BLaER1 treated with 17β-estradiol and CSF1 and Interleukin-3, amounts not matched to agents 10 nM and 100 nM (cell line): ENCODE data around the gene THRB.

Experiments
- H3K27ac ChIP-seq, 11 experiments: shearing (Covaris generic); formaldehyde crosslinking; 2 replicates each; pipeline ENCODE4 v1.8.1; 2022
- H3K27me3 ChIP-seq, 11 experiments: shearing (Covaris generic); formaldehyde crosslinking; 2 replicates each; pipeline ENCODE4 v1.8.1; 2022
- H3K36me3 ChIP-seq, 11 experiments: shearing (Covaris generic); formaldehyde crosslinking; 2 replicates each; pipeline ENCODE4 v1.8.1; 2022
- H3K4me1 ChIP-seq, 10 experiments: shearing (Covaris generic); formaldehyde crosslinking; 2 replicates each; pipeline ENCODE4 v1.8.1; 2022
- H3K4me2 ChIP-seq, 11 experiments: shearing (Covaris generic); formaldehyde crosslinking; 2 replicates each; pipeline ENCODE4 v1.8.1; 2022
- H3K4me3 ChIP-seq, 10 experiments: shearing (Covaris generic); formaldehyde crosslinking; 2 replicates each; pipeline ENCODE4 v1.8.1; 2022
- H3K9ac ChIP-seq, 11 experiments: shearing (Covaris generic); formaldehyde crosslinking; 2 replicates each; pipeline ENCODE4 v1.8.1; 2022
- H3K9me3 ChIP-seq, 11 experiments: shearing (Covaris generic); formaldehyde crosslinking; replicated peaks in 1 of 11; 2 replicates each; pipeline ENCODE4 v1.8.1; 2022
- H4K20me1 ChIP-seq, 11 experiments: shearing (Covaris generic); formaldehyde crosslinking; 2 replicates each; pipeline ENCODE4 v1.8.1; 2022
- Cebpa-rat ChIP-seq, 11 experiments: shearing (Covaris generic); IDR thresholded peaks; 2 replicates each; pipeline ENCODE4 v1.8.1; 2022

Gene THRB

GRCh38 chr3:24139463-24140412 is 354.9 kb downstream of the THRB start:
- Histone ChIP-seq H3K27me3 (no peaks in the 10 kb centered on the region), H4K20me1 (no peaks in the 10 kb centered on the region), H3K4me3 (no peak overlapping the region), H3K27ac (no peak overlapping the region), H3K4me2 (no peak overlapping the region), H3K36me3 (no peaks in the 10 kb centered on the region), H3K9me3 (no peaks in the 10 kb centered on the region), H3K9ac (no peak overlapping the region), H3K4me1 (peaks cover 0 to 2% (median 0%) of the 10 kb centered on the region in 10 experiments; a peak in 2 of 20 replicates)
- TF ChIP-seq Cebpa-rat (IDR thresholded peaks at IDR 0.05), result no peak

GRCh38 chr3:24138876-24139256 is 355.8 kb downstream of the THRB start:
- H3K4me1 ChIP-seq, result peaks cover 0 to 4% (median 0%) of the 10 kb centered on the region in 10 experiments; a peak in 2 of 20 replicates
- H3K27me3 ChIP-seq, result no peaks in the 10 kb centered on the region
- no peaks in the 10 kb centered on the region for H4K20me1 ChIP-seq
- no peaks in the 10 kb centered on the region for H3K9me3 ChIP-seq
- H3K27ac ChIP-seq, result no peak overlapping the region
- no peak for TF ChIP-seq Cebpa-rat (IDR thresholded peaks at IDR 0.05)
- H3K36me3 ChIP-seq, result no peaks in the 10 kb centered on the region
- no peak overlapping the region for H3K9ac ChIP-seq
- H3K4me2 ChIP-seq, result no peak overlapping the region
- H3K4me3 ChIP-seq, result no peak overlapping the region

DNA sequence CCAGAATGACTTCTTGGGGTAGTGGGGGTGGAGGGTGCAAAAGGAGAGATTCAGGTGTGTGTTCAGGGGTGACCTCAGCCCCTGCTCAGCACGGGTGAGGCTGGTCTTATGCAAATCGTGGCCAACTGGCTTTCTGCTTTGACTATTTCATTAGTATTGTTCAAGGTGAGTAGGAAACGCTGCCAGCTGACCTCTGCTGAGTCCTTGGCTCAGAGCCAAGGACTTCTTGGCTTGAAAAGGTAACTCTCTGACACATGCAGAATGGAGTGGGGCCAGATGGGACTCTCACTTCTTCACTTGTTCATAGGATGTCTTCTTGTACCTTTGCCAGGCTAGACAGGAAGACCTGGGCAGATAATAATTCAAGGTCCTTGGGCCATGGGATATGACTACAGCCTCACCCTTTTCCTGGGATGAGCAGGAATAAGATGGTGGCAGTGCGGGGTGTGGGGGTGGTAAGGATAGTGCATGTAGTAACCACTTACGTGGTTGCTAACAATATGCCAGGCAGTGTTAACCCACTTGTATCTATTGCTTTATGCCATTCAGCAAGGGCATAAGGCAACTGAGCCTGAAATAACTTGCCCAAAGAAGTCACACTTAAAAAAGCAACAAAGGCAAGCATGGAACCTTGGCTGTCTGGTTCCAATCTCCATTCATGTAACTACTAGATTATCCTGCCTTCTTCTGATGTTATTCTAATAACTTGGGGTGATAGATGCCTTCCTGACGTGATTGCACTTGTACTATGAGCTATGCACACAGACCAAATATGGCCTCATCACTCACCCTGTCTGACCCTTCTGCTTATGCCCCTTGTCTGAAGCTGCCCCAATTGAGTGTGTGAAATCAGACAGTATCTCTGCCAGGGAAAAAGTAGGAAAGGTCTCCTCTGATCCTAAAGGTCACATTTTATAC is 356.4 kb downstream of the THRB start:
- Histone ChIP-seq H3K4me1 (peaks cover 0 to 4% (median 0%) of the 10 kb centered on the region in 10 experiments; a peak in 2 of 20 replicates), H3K9ac (no peak overlapping the region), H3K4me3 (no peak overlapping the region), H3K4me2 (no peak overlapping the region), H3K27me3 (no peaks in the 10 kb centered on the region), H3K27ac (no peak overlapping the region), H3K9me3 (no peaks in the 10 kb centered on the region), H3K36me3 (no peaks in the 10 kb centered on the region), H4K20me1 (no peaks in the 10 kb centered on the region)
- no peak for TF ChIP-seq Cebpa-rat (IDR thresholded peaks at IDR 0.05)

- no peak for TF ChIP-seq Cebpa-rat (IDR thresholded peaks at IDR 0.05)
- no peak overlapping the region for H3K4me2 ChIP-seq
- H3K4me3 ChIP-seq, result no peak overlapping the region
- no peak overlapping the region for H3K27ac ChIP-seq
- H3K36me3 ChIP-seq, result no peaks in the 10 kb centered on the region
- H4K20me1 ChIP-seq, result no peaks in the 10 kb centered on the region
- peaks cover 0 to 4% (median 0%) of the 10 kb centered on the region in 10 experiments; a peak in 2 of 20 replicates for H3K4me1 ChIP-seq
- H3K9ac ChIP-seq, result no peak overlapping the region
- H3K9me3 ChIP-seq, result no peaks in the 10 kb centered on the region
- no peaks in the 10 kb centered on the region for H3K27me3 ChIP-seq
These were observed 357.3 kb downstream of the THRB start for GRCh38 chr3:24137334-24137733.

- no peak for TF ChIP-seq Cebpa-rat (IDR thresholded peaks at IDR 0.05)
- no peaks in the 10 kb centered on the region for H3K9me3 ChIP-seq
- H3K4me1 ChIP-seq, result peaks cover 0 to 4% (median 0%) of the 10 kb centered on the region in 10 experiments; a peak in 2 of 20 replicates
- no peaks in the 10 kb centered on the region for H3K27me3 ChIP-seq
- H3K36me3 ChIP-seq, result no peaks in the 10 kb centered on the region
- H3K4me2 ChIP-seq, result no peak overlapping the region
- H3K27ac ChIP-seq, result no peak overlapping the region
- no peaks in the 10 kb centered on the region for H4K20me1 ChIP-seq
- no peak overlapping the region for H3K9ac ChIP-seq
- no peak overlapping the region for H3K4me3 ChIP-seq
These were observed 357.9 kb downstream of the THRB start for GRCh38 chr3:24136624-24137310.

- 0 out of 22 replicates have a peak, but pooled peaks cover 0 to 5% (median 0%) of the 10 kb centered on the region in 11 experiments for H3K9me3 ChIP-seq
- no peak overlapping the region for H3K4me2 ChIP-seq
- H3K27me3 ChIP-seq, result no peaks in the 10 kb centered on the region
- H3K9ac ChIP-seq, result no peak overlapping the region
- no peak overlapping the region for H3K4me3 ChIP-seq
- H3K4me1 ChIP-seq, result peaks cover 0 to 4% (median 0%) of the 10 kb centered on the region in 10 experiments; a peak in 2 of 20 replicates
- H3K27ac ChIP-seq, result no peak overlapping the region
- H3K36me3 ChIP-seq, result no peaks in the 10 kb centered on the region
- H4K20me1 ChIP-seq, result no peaks in the 10 kb centered on the region
- TF ChIP-seq Cebpa-rat (IDR thresholded peaks at IDR 0.05), result no peak
These were observed 359.4 kb downstream of the THRB start for GRCh38 chr3:24135280-24135679.

DNA sequence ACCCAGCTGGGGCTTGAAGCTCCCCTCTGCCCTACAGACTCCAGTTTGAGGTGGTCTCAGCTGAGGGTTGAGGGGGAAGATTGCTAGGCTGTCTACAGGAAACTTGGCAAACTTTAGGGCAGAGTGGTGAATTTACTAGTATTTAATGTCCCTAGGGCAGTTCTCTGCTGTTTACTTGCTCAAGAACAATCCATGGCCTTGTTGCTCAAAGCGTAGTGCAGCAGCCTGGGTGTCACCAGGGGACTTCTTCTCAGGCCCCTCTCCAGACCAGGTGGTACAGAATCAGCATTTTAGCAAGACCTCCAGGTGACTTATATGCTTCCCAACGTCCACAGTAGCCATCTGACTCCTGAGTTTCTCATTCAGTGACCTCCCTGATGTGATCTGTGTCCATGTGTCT is 360.7 kb downstream of the THRB start:
- Histone ChIP-seq H3K4me3 (no peak overlapping the region), H3K9me3 (0 out of 22 replicates have a peak, but pooled peaks cover 0 to 5% (median 0%) of the 10 kb centered on the region in 11 experiments), H3K4me1 (peaks cover 0 to 4% (median 0%) of the 10 kb centered on the region in 10 experiments; a peak in 2 of 20 replicates), H3K9ac (no peak overlapping the region), H3K4me2 (no peak overlapping the region; a peak in 1 of 22 replicates), H3K27me3 (no peaks in the 10 kb centered on the region), H4K20me1 (no peaks in the 10 kb centered on the region), H3K36me3 (no peaks in the 10 kb centered on the region), H3K27ac (no peak overlapping the region)
- no peak for TF ChIP-seq Cebpa-rat (IDR thresholded peaks at IDR 0.05)

DNA sequence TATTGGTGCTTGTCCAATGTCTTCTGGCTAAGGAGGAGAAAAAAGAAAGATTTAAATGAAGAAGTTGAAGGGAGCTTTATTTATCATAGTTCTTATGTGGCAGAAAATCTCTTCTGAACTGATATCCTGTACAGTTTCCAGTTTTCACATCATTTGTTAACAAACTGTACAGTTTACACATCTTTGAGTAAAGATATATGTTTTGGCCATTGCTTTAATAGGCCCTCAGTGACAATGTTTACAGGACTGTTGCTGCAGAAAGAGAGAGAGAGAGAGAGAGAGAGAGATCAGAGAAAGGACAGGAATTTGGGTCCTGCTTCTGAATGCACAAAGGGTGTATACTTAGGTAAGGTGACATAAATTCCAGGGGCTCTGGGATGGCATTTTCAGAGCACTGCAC is 361.2 kb downstream of the THRB start:
- no peaks in the 10 kb centered on the region for H3K36me3 ChIP-seq
- peaks cover 0 to 4% (median 0%) of the 10 kb centered on the region in 10 experiments; a peak in 2 of 20 replicates for H3K4me1 ChIP-seq
- no peaks in the 10 kb centered on the region for H4K20me1 ChIP-seq
- no peak overlapping the region for H3K4me2 ChIP-seq
- no peak overlapping the region for H3K27ac ChIP-seq
- no peak for TF ChIP-seq Cebpa-rat (IDR thresholded peaks at IDR 0.05)
- no peaks in the 10 kb centered on the region for H3K27me3 ChIP-seq
- no peak overlapping the region for H3K4me3 ChIP-seq
- H3K9me3 ChIP-seq, result 0 out of 22 replicates have a peak, but pooled peaks cover 0 to 5% (median 0%) of the 10 kb centered on the region in 11 experiments
- H3K9ac ChIP-seq, result no peak overlapping the region
